DMS153 treated with DMSO at 0.1 percent for 48 hours (cell line): ENCODE data around the gene ACIN1.
"Not testable (repeated sequence)": the region's sequence is repeated elsewhere in the genome, so short reads cannot be mapped to it uniquely, and the experiment has no call there.

Source experiments
- DNase-seq: peaks from one replicate; lab custom pipeline; 2025; ENCODE audit not compliant: unreplicated experiment; lab: John Stamatoyannopoulos, UW

ACIN1 gene

DNA sequence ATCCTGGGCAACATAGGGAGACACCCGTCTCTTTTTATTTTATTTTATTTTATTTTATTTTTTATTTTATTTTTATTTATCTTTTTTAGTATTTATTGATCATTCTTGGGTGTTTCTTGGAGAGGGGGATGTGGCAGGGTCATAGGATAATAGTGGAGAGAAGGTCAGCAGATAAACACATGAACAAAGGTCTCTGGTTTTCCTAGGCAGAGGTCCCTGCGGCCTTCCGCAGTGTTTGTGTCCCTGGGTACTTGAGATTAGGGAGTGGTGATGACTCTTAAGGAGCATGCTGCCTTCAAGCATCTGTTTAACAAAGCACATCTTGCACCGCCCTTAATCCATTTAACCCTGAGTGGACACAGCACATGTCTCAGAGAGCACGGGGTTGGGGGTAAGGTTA is 12.7 kb upstream of the ACIN1 start:
- DNase-seq = not testable (repeated sequence)

- no peak for DNase-seq
These were observed 11.8 kb upstream of the ACIN1 start for GRCh38 chr14:23106747-23107045.

- DNase-seq = no peak
These were observed 10.4 kb upstream of the ACIN1 start for GRCh38 chr14:23105348-23105824.

DNA sequence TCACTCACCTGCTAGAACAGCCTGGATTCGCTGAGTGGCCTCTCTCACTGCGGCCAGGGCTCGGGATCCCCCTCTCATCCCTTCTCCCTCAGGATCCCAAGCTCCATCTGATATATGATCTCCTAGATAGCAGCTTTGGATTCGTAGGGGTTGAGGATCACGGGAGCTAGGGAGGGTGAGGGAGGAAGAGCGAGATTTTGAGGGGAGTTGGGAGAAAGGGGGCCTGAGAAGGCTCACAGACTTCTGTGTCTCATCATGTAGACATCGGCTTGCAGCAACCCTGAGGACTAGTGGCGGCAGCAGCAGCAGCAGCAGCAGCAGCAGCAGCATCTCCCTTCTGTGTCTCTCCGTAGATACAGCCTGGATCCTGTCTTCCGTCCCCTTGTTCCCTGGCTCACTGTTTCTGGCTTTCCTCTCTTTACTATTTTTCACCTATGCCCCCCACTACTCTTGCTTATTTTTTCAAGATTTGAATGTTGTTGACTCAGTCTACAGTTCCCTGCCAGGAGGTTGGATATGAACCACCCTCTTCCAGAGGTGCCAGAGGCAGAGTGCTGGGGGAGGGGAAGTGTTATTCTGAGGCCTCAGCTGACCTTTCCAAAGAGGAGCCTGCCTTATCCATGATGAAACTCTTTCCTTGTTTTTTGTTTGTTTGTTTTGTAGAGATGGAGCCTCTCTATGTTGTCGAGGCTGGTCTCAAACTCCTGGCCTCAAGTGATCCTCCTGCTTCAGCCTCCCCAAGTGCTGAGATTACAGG is 9.8 kb upstream of the ACIN1 start, which contains the start of gene CIROP:
CIROP (minus strand) TSS at position 399 of the 757 bp plus-strand sequence; CDS start at position 330, 69 bp downstream.
- DNase-seq = no peak

DNA sequence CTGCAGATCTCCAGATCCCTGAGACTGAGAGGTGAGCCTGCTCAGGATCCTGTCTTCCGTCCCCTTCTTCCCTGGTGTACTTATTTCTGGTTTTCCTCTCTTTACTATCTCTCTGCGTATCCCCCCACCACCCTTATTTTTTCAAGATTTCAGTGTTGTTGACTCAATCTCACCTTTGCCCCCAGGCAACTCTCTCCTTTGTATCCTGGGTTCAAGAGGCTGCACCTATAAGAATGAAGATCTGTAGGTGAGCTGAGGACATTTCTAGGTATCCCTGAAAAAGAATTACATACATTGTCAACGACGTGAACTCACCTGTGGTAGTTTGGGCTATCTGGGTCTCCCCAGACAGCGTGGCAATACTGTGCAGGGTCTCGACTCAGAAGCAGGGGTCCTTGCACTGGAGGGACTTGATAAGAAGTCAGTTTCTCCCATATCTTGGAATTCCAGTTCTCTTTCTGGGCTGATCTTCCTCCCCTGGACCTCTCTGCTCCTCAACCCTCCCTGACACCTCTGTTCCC is 9.2 kb upstream of the ACIN1 start:
- DNase-seq = no peak

- DNase-seq = no peak
These were observed 8.6 kb upstream of the ACIN1 start for GRCh38 chr14:23103581-23103980.

DNA sequence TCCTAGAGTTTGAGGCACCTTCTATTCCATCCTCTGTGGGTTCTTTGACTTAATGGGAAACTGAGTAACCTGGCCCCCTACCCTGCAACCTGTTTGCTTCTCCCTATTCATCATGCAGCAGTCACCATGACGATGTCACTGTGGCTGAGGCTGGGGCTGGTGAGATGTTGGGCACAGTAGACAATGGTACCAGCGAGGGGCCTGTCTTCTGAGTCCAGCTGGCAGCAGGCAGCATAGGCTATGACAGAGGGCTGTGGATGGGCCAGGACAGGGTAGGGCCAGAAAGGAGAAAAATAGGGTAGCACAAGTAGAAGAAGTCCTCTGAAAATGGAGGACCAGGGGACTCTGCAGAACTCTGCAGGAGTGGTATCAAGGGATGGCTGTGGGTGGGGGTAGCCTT is 7.9 kb upstream of the ACIN1 start:
- no peak for DNase-seq

DNA sequence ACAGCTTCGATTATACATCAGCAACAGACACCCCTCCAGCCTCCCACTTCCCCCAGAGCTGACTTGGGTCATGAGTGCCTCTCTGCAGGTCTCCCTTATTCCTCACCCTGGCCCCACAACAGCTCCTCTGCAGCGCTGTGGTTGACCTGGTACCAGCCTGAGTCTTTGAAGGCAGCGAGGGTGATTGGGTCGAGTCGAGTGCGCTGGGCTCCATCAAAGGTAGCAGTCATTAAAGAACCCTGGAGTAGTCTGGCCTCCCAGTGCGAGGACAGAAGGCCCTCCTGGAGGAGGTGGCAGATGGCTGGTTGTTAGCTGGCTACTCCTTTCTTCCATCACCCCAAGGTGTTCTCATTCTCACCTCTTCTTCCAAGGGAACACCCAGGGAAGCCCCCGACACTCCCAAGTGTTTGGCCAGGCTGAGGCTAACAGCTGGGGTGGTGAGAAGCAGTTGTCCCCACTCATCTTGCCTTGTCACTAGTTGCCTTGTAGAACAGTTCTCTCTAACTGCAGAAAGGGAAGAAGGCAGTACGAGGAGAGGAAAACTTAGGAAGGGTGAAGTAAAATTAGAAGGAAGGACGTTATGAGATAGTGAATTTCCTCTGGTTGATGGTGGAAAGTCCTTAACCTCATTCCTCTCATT is 7.2 kb upstream of the ACIN1 start:
- DNase-seq = no peak

DNA sequence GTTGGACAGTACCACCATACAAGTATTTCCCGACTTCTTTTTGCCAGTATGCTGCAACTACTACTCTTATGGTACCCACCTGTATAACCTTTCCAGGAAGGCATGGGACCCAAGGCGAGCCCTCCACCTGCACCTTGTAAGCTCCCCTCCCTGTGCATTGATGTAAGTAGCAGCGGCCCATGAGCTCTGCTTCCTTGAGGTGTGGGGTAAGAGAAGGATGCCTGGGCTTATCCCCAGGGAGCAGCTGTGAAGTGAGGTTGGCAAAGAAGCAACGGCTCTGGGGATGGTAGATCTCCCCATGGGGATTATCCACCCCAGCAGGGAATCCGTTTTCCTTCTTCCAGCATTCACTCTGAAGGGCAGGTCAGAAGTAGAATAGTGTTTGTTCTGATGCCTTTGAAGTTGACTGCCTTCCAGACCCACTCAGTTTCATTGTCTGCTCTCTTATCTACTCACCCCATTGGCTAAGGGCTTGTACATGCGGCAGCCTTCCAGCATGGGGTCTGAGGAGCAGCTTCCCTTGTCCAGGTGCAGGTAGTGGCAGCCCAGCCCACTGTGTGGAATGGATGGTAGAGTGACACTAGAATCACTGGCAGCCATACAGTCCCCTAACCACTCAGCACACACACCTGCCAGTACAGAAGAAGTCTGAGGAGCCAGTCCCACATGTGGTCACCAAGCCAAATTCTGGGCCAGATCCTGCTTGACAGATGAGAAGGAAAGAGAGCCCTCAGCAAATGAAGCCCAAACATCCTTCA is 6.5 kb upstream of the ACIN1 start:
- DNase-seq = no peak

DNA sequence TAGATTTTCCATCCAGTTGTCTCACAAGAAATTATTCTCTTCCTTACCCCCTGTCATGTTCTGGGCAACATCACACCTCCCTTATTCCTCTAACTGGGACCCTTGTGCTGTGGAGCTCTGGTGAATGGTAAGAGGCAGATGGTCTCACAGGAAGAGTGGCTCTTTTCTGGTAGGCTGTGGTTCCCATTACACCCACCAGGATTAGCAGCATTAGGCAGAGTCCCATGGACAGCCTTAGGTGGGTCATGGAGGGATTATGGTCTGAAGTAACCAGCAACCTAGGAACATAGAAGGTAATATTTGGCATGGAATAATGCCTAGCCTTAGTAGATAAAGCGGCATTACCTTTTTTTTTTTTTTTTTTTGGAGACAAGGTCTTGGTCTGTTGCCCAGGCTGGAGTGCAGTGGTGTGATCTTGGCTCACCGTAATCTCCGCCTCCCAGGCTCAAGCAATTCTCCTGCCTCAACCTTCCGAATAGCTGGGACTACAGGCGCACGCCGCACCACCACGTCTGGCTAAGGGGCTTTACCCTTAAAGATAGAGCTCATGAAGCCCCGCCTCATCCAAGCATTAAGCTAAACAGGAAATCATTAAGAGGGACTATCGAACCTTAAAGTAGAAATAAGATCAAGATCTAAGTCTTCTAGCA is 4.4 kb upstream of the ACIN1 start:
- no peak for DNase-seq

DNA sequence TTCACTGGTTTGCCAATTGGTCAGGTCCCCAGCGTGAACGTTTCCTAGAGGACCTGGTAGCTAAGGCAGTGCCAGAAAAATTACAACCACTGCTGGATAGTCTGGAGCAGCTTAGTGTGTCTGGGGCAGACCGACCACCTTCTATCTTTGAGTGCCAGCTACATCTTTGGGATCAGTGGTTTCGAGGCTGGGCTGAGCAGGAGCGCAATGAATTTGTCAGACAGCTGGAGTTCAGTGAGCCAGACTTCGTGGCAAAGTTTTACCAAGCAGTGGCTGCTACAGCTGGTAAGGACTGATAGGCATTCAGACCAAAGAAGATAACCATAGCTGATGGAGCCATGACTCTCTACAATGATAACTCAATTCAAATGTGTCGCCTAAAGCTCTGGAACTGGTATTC is 2.9 kb upstream of the ACIN1 start:
- no peak for DNase-seq

DNA sequence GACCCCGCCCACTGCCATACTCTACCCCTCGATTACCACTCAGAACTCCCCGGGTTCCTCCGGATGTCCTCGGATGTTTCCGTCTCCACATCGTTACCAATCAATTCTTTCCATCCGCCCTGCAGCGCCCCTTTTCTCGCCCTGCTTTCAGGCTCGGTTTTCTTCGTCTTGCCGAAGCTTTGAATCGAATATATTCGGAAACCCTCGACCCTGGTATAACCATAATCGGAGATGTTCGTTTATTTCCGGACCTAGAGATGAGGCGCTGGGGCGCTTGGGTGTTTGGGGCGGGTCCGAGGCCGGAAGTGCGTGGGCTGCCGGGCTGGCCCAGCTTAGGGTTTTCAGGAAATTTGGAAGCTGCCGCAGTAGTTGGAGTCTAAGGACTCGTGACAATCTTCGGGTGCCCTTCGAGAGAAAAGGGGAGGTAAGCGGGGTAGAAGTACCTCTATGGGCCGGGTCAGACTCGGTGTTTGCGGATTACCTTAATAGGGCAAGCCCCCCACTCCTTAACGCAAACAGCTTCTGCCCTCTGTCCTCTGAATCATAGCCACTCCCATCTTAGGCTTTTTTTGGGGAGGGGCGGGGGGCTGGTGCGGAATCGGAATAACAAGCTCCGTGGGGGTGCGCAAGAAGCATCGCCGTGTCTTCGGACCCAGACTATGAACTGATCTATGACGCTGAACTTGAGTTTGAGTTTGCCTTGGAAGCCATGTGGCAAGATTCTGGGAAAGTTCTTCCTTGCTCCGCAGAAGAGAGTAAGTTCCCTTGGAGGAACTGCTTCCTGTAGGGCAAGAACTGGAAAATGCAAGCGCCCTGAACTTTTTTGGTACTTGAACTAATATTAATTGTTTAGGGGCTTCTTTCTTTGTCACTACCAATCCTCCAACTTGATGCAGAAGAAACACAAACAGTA is 516 bp upstream of the ACIN1 start, which contains the start of gene C14orf119:
C14orf119 (plus strand) TSS at position 310 of the 913 bp plus-strand sequence. CDS start 2,154 bp downstream, outside the sequence.
- no peak for DNase-seq

GRCh38 chr14:23093991-23094665 is 808 bp downstream of the ACIN1 start:
- DNase-seq = no peak

DNA sequence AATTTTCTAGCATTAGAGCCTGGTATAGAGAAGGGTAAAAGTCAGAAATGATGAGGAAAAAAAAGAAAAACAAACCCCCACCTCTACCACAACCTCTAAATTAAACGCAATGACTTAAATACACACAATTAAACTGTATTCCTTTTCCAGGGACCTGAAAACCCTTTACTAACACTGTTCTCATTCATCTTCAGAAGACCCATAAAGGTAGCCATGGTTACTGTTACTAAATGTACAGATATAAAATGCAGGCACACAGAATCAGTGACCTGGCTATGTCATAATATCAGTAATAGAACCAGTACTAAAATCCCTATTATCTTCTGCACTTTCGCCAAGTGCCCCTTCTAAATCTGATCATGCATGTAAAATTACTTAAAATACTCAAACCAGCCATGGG is 1.4 kb downstream of the ACIN1 start:
- no peak for DNase-seq

DNA sequence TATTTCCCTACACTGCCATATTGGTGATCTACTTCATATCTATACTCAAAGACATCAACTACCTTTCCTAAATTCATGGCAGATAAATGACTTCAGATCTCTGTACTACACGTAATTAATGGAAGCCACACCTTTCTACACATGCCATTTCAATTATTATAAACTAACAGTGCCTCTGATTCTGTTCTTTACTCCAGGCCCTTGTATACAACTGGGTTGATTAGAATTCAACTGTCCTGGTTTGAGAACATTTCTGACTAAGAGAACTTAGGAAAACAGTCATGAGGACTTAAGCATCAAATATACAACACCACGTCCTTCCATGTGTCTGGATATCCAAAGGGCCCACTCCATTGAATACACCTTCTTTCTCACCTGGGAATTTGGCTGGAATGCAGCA is 1.8 kb downstream of the ACIN1 start:
- no peak for DNase-seq

DNA sequence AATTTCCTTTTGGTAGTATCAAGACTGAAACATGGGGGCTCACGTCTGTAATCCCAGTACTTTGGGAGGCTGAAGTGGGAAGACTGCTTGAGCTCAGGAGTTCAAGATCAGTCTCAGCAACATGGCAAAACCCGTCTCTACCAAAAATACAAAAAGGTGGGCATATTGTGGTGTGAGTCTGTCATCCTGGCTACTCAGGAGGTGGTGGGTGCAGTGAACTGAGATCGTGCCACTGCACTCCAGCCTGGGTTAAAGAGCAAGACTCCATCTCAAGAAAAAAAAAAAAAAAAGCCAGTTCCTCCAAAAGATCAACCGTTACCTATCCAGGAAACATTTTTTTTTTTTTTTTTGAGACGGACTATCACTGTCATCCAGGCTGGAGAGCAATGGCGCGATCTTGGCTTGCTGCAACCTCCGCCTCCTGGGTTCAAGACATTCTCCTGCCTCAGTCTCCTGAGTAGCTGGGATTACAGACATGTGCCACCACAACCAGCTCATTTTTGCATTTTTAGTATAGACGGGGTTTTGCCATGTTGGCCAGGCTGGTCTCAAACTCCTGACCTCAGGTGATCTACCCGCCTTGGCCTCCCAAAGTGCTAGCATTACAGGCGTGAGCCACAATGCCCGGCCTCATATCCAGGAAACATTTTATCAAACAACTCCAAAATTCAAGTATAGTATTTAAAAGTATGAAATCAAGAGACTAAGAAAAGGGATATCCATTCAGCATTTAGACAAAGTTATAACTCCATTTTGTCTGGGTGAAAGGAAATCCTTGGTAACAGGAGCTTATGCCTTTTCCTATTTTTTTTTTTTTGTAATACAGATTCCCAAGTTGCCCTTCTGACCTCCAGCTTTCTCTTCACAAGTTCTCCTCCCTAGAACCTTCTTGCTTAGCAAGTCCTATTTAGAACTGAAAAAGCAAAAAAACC is 3.4 kb downstream of the ACIN1 start:
- no peak for DNase-seq

GRCh38 chr14:23090254-23090636 is 4.7 kb downstream of the ACIN1 start:
- DNase-seq = no peak

DNA sequence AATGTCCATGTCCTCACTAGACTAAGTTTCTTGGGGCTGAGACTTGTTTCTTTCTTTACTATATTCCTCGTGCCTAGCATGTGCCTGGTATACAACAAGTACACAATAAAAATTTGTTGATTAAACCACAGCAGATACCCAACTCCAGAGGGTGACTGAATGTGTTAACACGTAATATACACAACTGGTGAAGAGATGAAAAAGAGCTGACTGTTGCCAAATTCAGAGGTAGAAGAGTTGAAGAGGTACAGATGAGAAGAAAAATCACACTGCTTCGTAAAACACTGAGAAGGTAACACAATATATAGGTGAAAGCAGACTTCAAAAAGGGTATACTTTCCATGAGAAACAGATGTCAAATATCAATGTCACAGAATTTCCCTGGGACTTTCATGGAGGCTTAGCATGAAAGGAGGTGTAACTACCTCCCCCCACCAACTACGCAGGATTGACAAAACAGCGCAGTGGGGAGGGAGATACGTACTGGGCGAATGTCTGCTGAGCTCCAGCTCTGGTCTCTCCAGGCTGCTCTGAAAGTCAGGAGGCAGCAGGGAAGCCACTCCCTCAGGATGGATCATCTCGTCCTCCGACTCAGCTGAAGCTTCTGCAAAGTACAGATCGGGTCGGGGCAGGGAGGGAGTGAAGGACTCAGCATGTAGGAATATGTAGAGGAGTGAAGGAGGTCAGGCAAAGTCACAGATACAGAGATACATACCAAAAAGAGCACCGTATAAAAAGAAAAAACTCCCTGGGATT is 5.3 kb downstream of the ACIN1 start:
- DNase-seq = no peak
